Measurements from ENCODE around the gene AGPAT4. TPM values are rescaled to one million over a fixed set of nuclear protein-coding genes. Genes with fewer than 3 reads are reported as not detected.

The AGPAT4 gene
- total RNA-seq, 1 experiment from 2014 or later: 10.1 TPM

- H3K9me3 ChIP-seq (ENCODE audit: low read depth, low read length, poor library complexity, severe bottlenecking): no peaks in the 10 kb centered on the region
- no peak overlapping the region for H3K4me3 ChIP-seq (ENCODE audit: low read depth, low read length, poor library complexity, severe bottlenecking)
- H3K36me3 ChIP-seq (ENCODE audit: insufficient read depth, low read length, poor library complexity, severe bottlenecking): no peaks in the 10 kb centered on the region
- BruUV-seq (replicated peaks): no TSS peak
- POLR2A ChIA-PET (ENCODE audit: low non-redundant PET): no interaction called here
- no peak for DNase-seq (ENCODE audit: low spot score)
- TF ChIP-seq EZH2 (IDR thresholded peaks at IDR 0.05; ENCODE audit: borderline replicate concordance, low read depth, low read length, poor library complexity, severe bottlenecking) (no peak), CTCF (conservative IDR thresholded peaks at IDR 0.05; ENCODE audit: low read depth, low read length) (no peak)
- intact Hi-C loops (cut with micrococcal nuclease; ENCODE audit: unreplicated experiment): no loop called here
- CTCF ChIA-PET: no interaction called here
- peaks cover 4% of the 10 kb centered on the region for H3K4me1 ChIP-seq (ENCODE audit: insufficient read depth, low read length, poor library complexity, severe bottlenecking)
- no peak overlapping the region for H3K27ac ChIP-seq (ENCODE audit: low read depth, low read length, poor library complexity, severe bottlenecking)
- H3K27me3 ChIP-seq (replicated peaks; ENCODE audit: insufficient read depth, low read depth, low read length, poor library complexity): no peaks in the 10 kb centered on the region
Observed at GRCh38 chr6:161242779-161243693, 30.8 kb downstream of the AGPAT4 start.

GRCh38 chr6:161242113-161242512, 31.7 kb downstream of the AGPAT4 start:
- Histone ChIP-seq H3K36me3 (ENCODE audit: insufficient read depth, low read length, poor library complexity, severe bottlenecking) (no peaks in the 10 kb centered on the region), H3K4me3 (ENCODE audit: low read depth, low read length, poor library complexity, severe bottlenecking) (no peak overlapping the region), H3K9me3 (ENCODE audit: low read depth, low read length, poor library complexity, severe bottlenecking) (no peaks in the 10 kb centered on the region), H3K27me3 (replicated peaks; ENCODE audit: insufficient read depth, low read depth, low read length, poor library complexity) (no peaks in the 10 kb centered on the region), H3K4me1 (ENCODE audit: insufficient read depth, low read length, poor library complexity, severe bottlenecking) (peaks cover 4% of the 10 kb centered on the region), H3K27ac (ENCODE audit: low read depth, low read length, poor library complexity, severe bottlenecking) (no peak overlapping the region)
- no TSS peak for BruUV-seq (replicated peaks)
- CTCF ChIA-PET: no interaction called here
- no peak for DNase-seq (ENCODE audit: low spot score)
- POLR2A ChIA-PET (ENCODE audit: low non-redundant PET): no interaction called here
- intact Hi-C loops (cut with micrococcal nuclease; ENCODE audit: unreplicated experiment): no loop called here
- TF ChIP-seq CTCF (conservative IDR thresholded peaks at IDR 0.05; ENCODE audit: low read depth, low read length) (no peak), EZH2 (IDR thresholded peaks at IDR 0.05; ENCODE audit: borderline replicate concordance, low read depth, low read length, poor library complexity, severe bottlenecking) (no peak)

- Histone ChIP-seq H3K4me1 (ENCODE audit: insufficient read depth, low read length, poor library complexity, severe bottlenecking) (peaks cover 24% of the 10 kb centered on the region), H3K36me3 (ENCODE audit: insufficient read depth, low read length, poor library complexity, severe bottlenecking) (no peaks in the 10 kb centered on the region), H3K27ac (ENCODE audit: low read depth, low read length, poor library complexity, severe bottlenecking) (no peak overlapping the region), H3K9me3 (ENCODE audit: low read depth, low read length, poor library complexity, severe bottlenecking) (no peaks in the 10 kb centered on the region), H3K27me3 (replicated peaks; ENCODE audit: insufficient read depth, low read depth, low read length, poor library complexity) (no peaks in the 10 kb centered on the region), H3K4me3 (ENCODE audit: low read depth, low read length, poor library complexity, severe bottlenecking) (no peak overlapping the region)
- ChIA-PET POLR2A (ENCODE audit: low non-redundant PET) (no interaction called here), CTCF (no interaction called here)
- TF ChIP-seq EZH2 (IDR thresholded peaks at IDR 0.05; ENCODE audit: borderline replicate concordance, low read depth, low read length, poor library complexity, severe bottlenecking): no peak
- TF ChIP-seq CTCF (conservative IDR thresholded peaks at IDR 0.05; ENCODE audit: low read depth, low read length): no peak
- DNase-seq (ENCODE audit: low spot score): no peak
- intact Hi-C loops (cut with micrococcal nuclease; ENCODE audit: unreplicated experiment): no loop called here
- BruUV-seq (replicated peaks): no TSS peak
Observed at GRCh38 chr6:161239001-161239400, 34.9 kb downstream of the AGPAT4 start.

Data from A673 (cell line).